Activated naive CD4-positive, alpha-beta T cell treated with anti-CD3 and anti-CD28 coated beads for 36 hours (primary cell): ENCODE data around the gene TLR5. TPM values are rescaled to one million over a fixed set of nuclear protein-coding genes. Genes with fewer than 3 reads are reported as not detected.

Experiments
- CTCF ChIA-PET: fragments of 350-600 bp; sonication (Branson Sonifier 250); formaldehyde crosslinking; loops from one replicate; lab custom pipeline; 2021; ENCODE audit warnings: antibody characterized with exemption; lab: Charles Lee
- DNase-seq: peaks from one replicate; pipeline ENCODE4 v3.0.0-alpha.2; 2020
- H3K27ac Mint-ChIP-seq: one replicate; pipeline ENCODE4 v1.8.0; 2021; ENCODE audit warnings: mild to moderate bottlenecking, mixed read lengths
- H3K27me3 Mint-ChIP-seq: one replicate; pipeline ENCODE4 v1.8.0; 2021; ENCODE audit warnings: low read depth, mixed read lengths
- H3K36me3 Mint-ChIP-seq: one replicate; pipeline ENCODE4 v1.8.0; 2021; ENCODE audit warnings: low read depth, mixed read lengths
- H3K4me1 Mint-ChIP-seq: one replicate; pipeline ENCODE4 v1.8.0; 2021; ENCODE audit warnings: low read depth, mixed read lengths
- H3K4me3 Mint-ChIP-seq: one replicate; pipeline ENCODE4 v1.8.0; 2021; ENCODE audit warnings: mild to moderate bottlenecking, moderate library complexity, mixed read lengths
- H3K9me3 Mint-ChIP-seq: one replicate; pipeline ENCODE4 v1.8.0; 2021; ENCODE audit warnings: mixed read lengths
- intact Hi-C: fragments of 100-400 bp; cut with micrococcal nuclease; formaldehyde crosslinking; loops from one replicate; pipeline ENCODE4 v1.15.1; 2023
- total RNA-seq, 2 experiments: library from RNA; stranded (reverse); gene quantifications; one replicate each; pipeline ENCODE4 v1.2.3, GENCODE V29; 2021

TLR5 gene, protein sequence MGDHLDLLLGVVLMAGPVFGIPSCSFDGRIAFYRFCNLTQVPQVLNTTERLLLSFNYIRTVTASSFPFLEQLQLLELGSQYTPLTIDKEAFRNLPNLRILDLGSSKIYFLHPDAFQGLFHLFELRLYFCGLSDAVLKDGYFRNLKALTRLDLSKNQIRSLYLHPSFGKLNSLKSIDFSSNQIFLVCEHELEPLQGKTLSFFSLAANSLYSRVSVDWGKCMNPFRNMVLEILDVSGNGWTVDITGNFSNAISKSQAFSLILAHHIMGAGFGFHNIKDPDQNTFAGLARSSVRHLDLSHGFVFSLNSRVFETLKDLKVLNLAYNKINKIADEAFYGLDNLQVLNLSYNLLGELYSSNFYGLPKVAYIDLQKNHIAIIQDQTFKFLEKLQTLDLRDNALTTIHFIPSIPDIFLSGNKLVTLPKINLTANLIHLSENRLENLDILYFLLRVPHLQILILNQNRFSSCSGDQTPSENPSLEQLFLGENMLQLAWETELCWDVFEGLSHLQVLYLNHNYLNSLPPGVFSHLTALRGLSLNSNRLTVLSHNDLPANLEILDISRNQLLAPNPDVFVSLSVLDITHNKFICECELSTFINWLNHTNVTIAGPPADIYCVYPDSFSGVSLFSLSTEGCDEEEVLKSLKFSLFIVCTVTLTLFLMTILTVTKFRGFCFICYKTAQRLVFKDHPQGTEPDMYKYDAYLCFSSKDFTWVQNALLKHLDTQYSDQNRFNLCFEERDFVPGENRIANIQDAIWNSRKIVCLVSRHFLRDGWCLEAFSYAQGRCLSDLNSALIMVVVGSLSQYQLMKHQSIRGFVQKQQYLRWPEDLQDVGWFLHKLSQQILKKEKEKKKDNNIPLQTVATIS
- total RNA-seq: under 1 TPM; 0.67 to 0.93 TPM

DNA sequence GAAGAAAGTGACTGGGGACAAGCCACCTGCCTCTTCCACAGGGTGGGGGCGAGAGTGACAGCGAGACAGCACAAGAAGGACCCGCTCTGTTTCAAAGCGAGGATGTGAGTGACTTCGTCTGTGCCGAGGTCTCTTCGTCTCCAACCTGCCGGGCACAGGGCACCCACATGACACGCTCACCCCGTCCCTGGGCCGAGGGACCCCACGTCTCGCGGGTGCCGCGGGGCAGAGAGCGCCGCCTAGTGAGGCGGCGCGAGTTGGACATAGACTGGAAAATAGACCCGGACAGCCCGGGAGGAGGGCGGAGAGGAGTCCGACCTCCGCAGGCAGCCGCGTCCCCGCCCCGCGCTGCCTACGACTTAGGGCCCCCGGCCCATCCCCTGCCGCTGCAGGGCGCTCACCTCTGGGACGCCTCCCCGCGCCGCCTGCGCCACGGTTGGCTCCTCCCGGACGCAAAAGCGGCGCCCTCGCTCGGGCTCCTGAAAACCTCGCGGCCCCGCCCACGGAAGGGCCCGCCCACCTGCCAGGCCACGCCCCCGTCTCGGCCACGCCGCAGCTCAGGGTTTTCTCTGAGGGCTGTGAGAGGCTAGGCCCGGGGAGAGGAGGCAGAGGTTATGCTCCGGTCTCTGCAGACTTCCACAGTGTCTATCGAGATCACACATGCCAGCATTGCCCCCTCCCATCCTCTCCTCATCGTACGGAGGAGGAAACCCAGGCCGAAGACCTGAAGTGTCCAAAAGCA lies at the start of gene TLR5:
Gene TLR5 (minus strand): TSS at position 454 of the 742 bp plus-strand sequence. CDS start 30,217 bp downstream, outside the sequence.
- CTCF ChIA-PET: interaction anchor here (0.5 to 3.5 kb wide), 10 partner anchors 10 to 1484 kb away, joined by 3 to 32 read pairs (median 4); partner anchors contain the start of gene SUSD4
- DNase-seq: peak; percentile 93
- intact Hi-C loops: loop anchor here (1.0 to 5.0 kb wide), 5 partner anchors 10 to 384 kb away; partner anchors contain the start of gene SUSD4
- Mint-ChIP-seq H3K4me3 (peak within 1 kb of the TSS; percentile 72), H3K27me3 (no peaks in the 10 kb centered on the region), H3K9me3 (peaks cover 6% of the 10 kb centered on the region), H3K36me3 (no peaks in the 10 kb centered on the region), H3K27ac (peak within 1 kb of the TSS; percentile 22), H3K4me1 (peaks cover 28% of the 10 kb centered on the region)

DNA sequence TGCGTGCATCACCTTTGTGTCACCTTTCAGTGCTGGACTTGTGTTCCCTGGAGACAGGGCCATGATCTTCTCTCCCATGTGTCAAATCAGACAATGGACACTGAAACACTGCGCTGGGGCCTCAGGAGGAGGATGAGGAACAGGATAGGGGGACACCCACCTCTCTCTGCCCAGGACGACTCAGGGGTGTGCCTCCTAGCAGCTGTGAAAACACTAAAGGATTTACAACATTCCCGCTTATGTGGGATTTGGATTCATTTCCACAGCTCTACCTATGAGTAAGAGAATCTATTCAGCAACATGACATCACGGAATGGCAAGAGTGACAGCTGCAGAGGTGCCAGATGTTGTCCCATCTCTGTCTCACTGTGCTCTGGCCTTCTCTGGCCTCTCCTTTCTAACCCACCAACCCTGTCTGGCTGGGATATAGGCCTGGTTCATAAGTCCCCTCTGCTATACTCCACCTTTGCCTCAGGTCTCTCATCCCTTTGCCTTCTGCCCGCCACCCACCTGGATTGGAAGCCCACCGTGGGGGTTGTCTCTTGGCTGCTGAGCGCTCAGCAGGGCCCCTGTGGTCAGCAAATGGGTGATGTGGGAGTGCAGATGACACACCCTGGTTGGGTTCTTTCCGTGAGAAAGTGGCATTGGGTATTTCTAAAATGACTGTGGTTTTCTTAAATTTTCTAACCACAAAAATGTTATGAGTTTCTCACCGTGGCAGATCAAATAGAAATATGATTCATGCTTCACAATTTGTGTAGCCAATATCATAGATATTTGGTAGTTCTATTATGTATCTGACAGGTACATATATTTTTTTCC lies 47.1 kb upstream of the TLR5 start:
- Mint-ChIP-seq H3K27ac (peak overlapping the region; percentile 67), H3K4me1 (peaks cover 41% of the 10 kb centered on the region), H3K36me3 (no peaks in the 10 kb centered on the region), H3K27me3 (peaks cover 9% of the 10 kb centered on the region), H3K4me3 (no peak overlapping the region), H3K9me3 (no peaks in the 10 kb centered on the region)
- intact Hi-C loops: loop anchor here (1.0 to 5.0 kb wide), 6 partner anchors 40 to 1396 kb away; partner anchors contain the start of gene TLR5
- CTCF ChIA-PET: interaction anchor here (0.8 kb wide), 1 partner anchor 60 kb away, joined by 4 read pairs; no protein-coding TSS in a partner anchor
- DNase-seq: peak; percentile 76

DNA sequence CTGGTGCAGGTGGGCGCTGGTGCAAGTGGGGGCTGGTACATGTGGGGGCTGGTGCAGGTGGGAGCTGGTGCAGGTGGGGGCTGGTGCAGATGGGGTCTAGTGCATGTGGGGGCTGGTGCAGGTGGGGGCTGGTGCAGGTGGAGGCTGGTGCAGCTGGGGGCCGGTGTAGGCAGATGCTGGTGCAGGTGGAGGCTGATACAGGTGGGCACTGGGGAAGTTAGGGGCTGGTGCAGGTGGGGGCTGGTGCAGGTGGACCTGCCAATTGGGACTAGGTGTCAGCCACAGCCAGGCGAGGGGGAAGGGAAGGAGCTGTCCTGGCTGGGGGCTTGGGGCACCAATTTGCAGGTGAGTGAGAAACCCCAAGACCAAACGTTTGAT lies 46.5 kb upstream of the TLR5 start:
- intact Hi-C loops: no loop called here
- CTCF ChIA-PET: interaction anchor here (0.8 kb wide), 1 partner anchor 60 kb away, joined by 4 read pairs; no protein-coding TSS in a partner anchor
- Mint-ChIP-seq H3K4me3 (no peak overlapping the region), H3K4me1 (peaks cover 41% of the 10 kb centered on the region), H3K27me3 (peaks cover 9% of the 10 kb centered on the region), H3K9me3 (no peaks in the 10 kb centered on the region), H3K36me3 (no peaks in the 10 kb centered on the region), H3K27ac (no peak overlapping the region)
- DNase-seq: no peak

DNA sequence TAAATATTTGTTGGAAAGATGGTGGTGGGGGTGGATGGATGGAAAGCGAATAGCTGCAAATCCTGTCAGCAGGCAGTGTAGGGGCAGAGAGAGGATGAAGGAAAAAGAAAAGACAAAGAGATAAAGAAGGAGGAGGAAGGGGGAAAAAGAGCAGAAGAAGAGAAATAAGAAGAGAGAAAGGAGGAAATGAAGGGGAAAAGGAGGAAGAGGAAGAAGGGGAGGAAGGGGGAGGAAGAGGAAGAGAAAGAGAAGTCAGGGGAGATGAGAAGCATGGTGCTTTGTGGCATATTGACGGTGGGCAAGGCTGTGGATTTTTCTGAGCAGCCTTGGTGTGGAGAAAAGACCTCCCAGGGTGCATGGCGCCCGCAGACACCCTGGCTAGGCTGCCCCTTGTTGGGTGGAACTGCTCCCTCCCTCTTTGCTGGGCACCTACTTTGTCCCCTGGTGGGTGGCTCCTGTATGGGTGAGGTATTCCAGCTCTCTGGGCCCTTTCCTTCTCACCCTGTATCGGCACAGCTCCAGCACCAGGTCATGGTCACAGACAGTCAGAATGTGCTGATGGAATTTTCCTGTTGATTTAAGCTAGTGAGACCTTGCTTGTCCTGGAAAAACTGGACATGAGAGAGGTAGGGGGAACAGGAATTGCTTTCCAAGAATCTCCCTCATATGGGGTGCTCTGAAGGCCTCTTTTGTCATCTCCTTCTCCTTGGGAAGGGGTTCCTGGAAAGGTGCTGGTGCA lies 45.7 kb upstream of the TLR5 start:
- Mint-ChIP-seq H3K4me1 (peaks cover 44% of the 10 kb centered on the region), H3K27ac (no peak overlapping the region), H3K4me3 (no peak overlapping the region), H3K36me3 (no peaks in the 10 kb centered on the region), H3K9me3 (no peaks in the 10 kb centered on the region), H3K27me3 (peaks cover 9% of the 10 kb centered on the region)
- CTCF ChIA-PET: interaction anchor here (0.8 to 1.1 kb wide), 2 partner anchors 45 to 59 kb away, joined by 3 to 4 read pairs; no protein-coding TSS in a partner anchor
- intact Hi-C loops: no loop called here
- DNase-seq: no peak

DNA sequence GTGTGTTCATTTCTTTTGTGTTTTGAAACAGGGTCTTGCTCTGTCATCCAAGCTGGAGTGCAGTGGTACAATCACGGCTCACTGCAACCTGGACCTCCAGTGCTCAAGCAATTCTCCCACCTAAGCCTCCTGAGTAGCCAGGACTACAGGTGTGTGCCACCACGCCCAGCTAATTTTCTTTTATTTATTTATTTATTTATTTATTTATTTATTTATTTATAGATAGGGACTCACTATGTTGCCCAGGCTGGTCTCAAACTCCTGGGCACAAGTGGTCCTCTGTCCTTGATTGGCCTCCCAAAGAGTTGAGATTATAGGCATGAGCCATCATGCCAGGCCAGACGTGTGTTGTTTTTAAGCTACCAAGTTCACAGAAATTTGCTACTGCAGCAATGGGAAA lies 43.8 kb upstream of the TLR5 start:
- intact Hi-C loops: no loop called here
- Mint-ChIP-seq H3K9me3 (no peaks in the 10 kb centered on the region), H3K36me3 (no peaks in the 10 kb centered on the region), H3K27me3 (peaks cover 9% of the 10 kb centered on the region), H3K4me1 (peaks cover 58% of the 10 kb centered on the region), H3K4me3 (no peak overlapping the region), H3K27ac (no peak overlapping the region)
- CTCF ChIA-PET: interaction anchor here (1.2 kb wide), 1 partner anchor 63 kb away, joined by 3 read pairs; no protein-coding TSS in a partner anchor
- no peak for DNase-seq

DNA sequence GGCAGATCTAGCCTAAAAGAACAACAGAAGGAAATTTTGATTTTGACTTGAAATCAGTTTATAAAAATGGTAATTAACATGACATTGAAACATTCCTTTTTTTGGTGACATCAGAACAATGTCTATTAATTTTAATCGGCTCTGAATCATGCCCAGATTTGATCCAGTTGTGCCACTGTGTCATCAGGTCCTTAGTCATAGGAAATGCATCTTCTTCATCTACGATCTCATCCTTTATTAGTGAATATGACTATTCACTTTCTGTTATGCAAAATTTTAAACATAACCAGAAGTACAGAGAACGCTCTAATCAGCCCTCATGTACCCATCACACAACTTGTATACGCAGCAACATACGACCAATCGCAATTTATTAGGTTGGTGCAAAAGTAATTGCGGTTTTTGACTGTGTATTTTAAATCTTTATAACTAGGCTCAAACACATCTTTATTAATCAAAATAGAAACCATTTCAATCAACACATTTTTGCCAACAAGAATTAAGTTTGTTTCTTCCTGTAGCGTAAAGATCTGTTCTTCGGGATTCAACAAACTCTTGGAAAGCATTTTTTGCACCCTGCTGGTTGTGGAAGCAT lies 40.3 kb upstream of the TLR5 start:
- no peak for DNase-seq
- Mint-ChIP-seq H3K4me3 (no peak overlapping the region), H3K27ac (no peak overlapping the region), H3K9me3 (no peaks in the 10 kb centered on the region), H3K4me1 (peaks cover 45% of the 10 kb centered on the region), H3K36me3 (no peaks in the 10 kb centered on the region), H3K27me3 (peaks cover 6% of the 10 kb centered on the region)
- CTCF ChIA-PET: interaction anchor here (0.6 kb wide), 1 partner anchor 17 kb away, joined by 4 read pairs; no protein-coding TSS in a partner anchor
- intact Hi-C loops: loop anchor here (2.0 kb wide), 1 partner anchor 49 kb away; no protein-coding TSS in a partner anchor

DNA sequence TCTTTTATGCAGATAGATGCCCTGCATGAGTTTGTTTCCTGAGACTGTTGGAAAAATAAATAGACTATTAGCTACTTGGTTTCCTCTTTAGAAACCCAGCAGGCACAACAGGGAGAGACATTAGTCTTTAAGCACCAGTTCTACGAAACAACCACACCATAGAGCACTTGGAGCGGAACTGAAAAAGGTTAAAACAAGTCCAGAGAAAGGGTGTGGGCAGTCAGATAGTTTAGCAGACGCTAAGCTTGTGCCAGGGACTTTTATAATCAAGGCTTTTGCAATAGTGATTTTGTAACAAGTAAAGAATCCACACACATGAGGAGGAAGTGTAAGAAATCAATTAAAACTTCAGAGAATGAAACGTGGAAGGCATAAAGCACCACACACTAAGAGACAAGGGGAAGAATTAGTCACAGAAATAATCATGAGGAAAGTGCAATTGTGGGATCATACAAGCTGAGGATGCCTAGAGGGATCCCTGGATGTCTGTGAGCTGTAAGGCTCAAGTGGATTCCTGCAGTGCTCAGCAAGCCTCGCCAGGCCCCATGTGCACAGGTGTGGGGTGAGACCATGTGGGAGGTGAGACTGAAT lies 37.8 kb upstream of the TLR5 start:
- H3K27ac Mint-ChIP-seq: no peak overlapping the region

DNA sequence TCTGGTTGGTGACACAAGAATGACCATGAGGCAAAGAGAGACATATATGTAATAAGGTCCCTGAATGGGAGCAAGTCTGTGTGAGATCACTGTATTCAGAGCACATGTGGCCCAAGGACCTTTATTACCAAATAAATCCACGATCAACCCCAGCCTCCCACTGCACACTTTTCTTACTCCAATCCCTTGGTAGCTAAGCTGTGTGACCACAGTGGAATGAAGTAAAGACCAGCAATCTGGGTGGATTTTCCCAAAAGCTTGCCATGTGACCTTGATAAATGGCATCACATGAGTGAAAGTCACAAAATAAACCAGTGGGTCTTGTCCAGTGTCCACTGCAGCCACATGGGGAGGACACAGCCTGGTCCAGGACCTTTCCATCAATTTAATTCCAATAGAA lies 36.7 kb upstream of the TLR5 start:
- Mint-ChIP-seq H3K4me3 (no peak overlapping the region), H3K4me1 (peaks cover 41% of the 10 kb centered on the region), H3K9me3 (no peaks in the 10 kb centered on the region), H3K36me3 (no peaks in the 10 kb centered on the region), H3K27me3 (no peaks in the 10 kb centered on the region), H3K27ac (no peak overlapping the region)
- intact Hi-C loops: no loop called here
- CTCF ChIA-PET: interaction anchor here (1.1 kb wide), 2 partner anchors 46 to 50 kb away, joined by 3 to 6 read pairs; no protein-coding TSS in a partner anchor
- no peak for DNase-seq

More for the DNA sequence above, 37.8 kb upstream of the TLR5 start:
- peaks cover 38% of the 10 kb centered on the region for H3K4me1 Mint-ChIP-seq
- CTCF ChIA-PET: interaction anchor here (0.9 to 1.1 kb wide), 4 partner anchors 47 to 510 kb away, joined by 3 to 6 read pairs (median 4); no protein-coding TSS in a partner anchor
- DNase-seq: no peak
- intact Hi-C loops: no loop called here
- H3K4me3 Mint-ChIP-seq: no peak overlapping the region
- H3K9me3 Mint-ChIP-seq: no peaks in the 10 kb centered on the region
- H3K27me3 Mint-ChIP-seq: no peaks in the 10 kb centered on the region
- no peaks in the 10 kb centered on the region for H3K36me3 Mint-ChIP-seq

DNA sequence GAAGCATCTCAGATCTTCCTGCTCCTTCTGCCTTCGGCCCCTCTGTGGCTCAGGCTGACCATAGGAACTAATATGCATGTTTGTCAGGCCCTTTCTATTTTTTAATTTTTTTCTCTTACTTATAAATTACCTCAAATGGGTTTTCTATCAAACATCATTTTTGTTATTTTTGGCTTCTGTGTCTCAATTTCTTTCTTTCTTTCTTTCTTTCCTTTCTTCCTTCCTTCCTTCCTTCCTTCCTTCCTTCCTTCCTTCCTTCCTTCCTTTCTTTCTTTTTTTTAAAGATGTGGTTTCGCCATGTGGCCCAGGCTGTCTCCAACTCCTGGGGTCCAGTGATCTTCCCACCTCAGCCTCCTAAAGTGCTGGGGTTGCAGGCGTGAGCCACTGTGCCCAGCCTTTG lies 36.2 kb upstream of the TLR5 start:
- H3K27me3 Mint-ChIP-seq: no peaks in the 10 kb centered on the region
- H3K36me3 Mint-ChIP-seq: no peaks in the 10 kb centered on the region
- peaks cover 41% of the 10 kb centered on the region for H3K4me1 Mint-ChIP-seq
- H3K9me3 Mint-ChIP-seq: no peaks in the 10 kb centered on the region
- CTCF ChIA-PET: no interaction called here
- intact Hi-C loops: no loop called here
- DNase-seq: no peak
- H3K27ac Mint-ChIP-seq: no peak overlapping the region
- H3K4me3 Mint-ChIP-seq: no peak overlapping the region

DNA sequence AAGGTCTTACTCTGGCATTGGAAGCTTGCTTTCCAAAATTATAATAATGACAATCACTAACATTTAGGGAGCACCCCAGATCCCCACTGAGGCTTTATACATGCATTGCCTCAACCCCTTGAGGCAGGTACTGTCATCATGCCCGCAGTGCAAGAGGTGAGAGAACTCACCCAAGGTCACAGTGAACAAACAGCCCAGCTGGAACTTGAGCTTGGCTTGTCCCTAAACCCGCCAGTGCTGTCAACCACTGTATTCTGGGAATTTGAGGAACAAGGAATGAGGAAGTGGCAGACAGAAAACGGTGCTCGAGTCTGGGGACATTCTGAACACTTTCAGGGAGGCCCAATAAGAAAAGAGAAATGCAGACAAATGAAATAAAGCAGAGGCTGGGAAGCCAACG lies 34.6 kb upstream of the TLR5 start:
- H3K27me3 Mint-ChIP-seq: no peaks in the 10 kb centered on the region
- H3K9me3 Mint-ChIP-seq: no peaks in the 10 kb centered on the region
- no peaks in the 10 kb centered on the region for H3K36me3 Mint-ChIP-seq
- no peak for DNase-seq
- peaks cover 26% of the 10 kb centered on the region for H3K4me1 Mint-ChIP-seq
- H3K4me3 Mint-ChIP-seq: no peak overlapping the region
- intact Hi-C loops: no loop called here
- no peak overlapping the region for H3K27ac Mint-ChIP-seq
- CTCF ChIA-PET: no interaction called here
